GM20000 (cell line): ENCODE data around the gene EXOC4.

Experiments
- DNase-seq: peaks from one replicate; pipeline ENCODE4 v3.0.0; 2012; ENCODE audit warnings: low spot score
- TF ChIP-seq, protein P1 (sequence below): IDR thresholded peaks from 2 replicates; pipeline ENCODE4 v1.5.1; 2012; ENCODE audit warnings: mild to moderate bottlenecking, control low read depth; ENCODE audit errors: extremely low read depth, missing control alignments

The EXOC4 gene

DNA sequence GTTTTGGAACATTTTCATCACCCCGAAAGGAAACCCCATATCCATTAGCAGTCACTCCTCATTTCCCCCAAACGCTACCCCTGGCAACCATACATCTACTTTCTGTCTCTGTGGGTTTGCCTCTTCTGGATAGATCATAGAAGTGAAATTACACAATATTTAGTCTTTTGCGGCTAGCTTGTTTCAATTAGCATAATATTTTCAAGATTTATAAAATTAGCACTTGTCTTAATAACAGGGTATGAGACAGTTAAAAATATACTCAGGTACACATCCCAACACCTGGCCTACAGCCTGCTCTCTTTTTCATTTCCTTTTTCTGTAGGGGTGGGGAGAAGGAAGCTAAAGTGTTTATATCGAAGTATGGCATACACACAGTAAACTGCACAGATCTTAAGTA, 792.8 kb downstream of the EXOC4 start:
- TF ChIP-seq, protein P1, sequence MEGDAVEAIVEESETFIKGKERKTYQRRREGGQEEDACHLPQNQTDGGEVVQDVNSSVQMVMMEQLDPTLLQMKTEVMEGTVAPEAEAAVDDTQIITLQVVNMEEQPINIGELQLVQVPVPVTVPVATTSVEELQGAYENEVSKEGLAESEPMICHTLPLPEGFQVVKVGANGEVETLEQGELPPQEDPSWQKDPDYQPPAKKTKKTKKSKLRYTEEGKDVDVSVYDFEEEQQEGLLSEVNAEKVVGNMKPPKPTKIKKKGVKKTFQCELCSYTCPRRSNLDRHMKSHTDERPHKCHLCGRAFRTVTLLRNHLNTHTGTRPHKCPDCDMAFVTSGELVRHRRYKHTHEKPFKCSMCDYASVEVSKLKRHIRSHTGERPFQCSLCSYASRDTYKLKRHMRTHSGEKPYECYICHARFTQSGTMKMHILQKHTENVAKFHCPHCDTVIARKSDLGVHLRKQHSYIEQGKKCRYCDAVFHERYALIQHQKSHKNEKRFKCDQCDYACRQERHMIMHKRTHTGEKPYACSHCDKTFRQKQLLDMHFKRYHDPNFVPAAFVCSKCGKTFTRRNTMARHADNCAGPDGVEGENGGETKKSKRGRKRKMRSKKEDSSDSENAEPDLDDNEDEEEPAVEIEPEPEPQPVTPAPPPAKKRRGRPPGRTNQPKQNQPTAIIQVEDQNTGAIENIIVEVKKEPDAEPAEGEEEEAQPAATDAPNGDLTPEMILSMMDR, result no peak
- no peak for DNase-seq

DNA sequence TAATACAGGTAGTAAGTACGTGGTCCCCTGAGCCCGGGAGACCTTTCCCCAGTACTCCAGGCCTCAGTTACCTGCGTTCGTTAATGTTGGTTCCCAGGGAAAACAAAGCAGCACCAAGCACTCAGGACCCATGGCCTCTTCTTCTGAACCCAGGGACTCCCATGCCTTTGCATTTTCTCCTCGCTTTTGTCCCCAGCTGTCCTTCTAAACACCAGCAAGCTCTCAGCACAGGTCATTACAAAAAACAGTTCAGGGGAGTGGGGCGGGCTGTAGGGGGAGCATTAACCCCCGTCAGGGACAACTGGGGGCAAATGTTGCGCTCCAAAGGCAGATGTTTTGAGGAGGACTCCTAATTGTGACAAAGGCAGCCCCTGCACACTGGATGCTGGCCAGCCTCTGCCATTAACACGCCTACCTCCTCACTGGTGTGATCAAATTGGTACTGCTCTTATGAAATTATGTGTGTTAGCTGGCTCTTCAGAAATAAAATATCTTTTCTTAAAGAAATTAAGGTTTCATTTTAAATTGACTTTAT, 793.8 kb downstream of the EXOC4 start:
- DNase-seq, result no peak
- TF ChIP-seq, protein P1, result no peak

DNA sequence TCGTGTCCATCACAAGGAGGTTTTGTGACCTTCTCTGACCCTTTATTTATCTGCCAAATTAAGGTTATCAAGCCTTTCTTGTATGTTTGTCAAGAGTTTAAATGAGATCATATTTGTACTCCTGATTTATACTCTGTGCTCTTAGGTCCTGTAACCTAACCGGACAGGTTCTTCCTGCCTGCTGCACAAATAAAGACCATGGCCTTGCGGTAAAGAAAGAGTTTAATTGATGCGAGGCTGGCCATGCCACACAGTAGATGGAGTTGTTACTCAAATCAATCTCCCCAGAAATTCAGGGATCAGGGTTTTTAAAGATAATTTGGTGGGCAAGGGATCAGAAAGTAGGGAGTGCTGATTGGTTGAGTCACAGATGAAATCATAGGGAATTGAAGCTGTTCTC, 794.8 kb downstream of the EXOC4 start:
- TF ChIP-seq, protein P1, result no peak
- no peak for DNase-seq

DNA sequence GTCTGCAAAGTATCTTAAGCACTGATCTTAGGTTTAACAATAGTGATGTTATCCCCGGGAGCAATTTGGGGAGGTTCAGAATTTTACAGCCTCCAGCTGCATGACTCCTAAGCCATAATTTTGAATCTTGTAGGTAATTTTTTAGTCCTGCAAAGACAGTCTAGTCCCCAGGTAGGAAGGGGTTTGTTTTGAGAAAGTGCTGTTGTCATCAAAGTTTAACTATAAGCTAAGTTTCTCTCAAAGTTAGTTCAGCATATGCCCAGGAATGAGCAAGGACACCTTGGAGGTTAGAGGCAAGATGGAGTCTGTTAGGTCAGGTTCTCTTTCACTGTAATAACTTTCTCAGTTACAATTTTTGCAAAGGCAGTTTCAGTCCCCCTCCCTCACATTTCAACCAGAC, 795.3 kb downstream of the EXOC4 start:
- DNase-seq, result no peak
- TF ChIP-seq, protein P1, result no peak

DNA sequence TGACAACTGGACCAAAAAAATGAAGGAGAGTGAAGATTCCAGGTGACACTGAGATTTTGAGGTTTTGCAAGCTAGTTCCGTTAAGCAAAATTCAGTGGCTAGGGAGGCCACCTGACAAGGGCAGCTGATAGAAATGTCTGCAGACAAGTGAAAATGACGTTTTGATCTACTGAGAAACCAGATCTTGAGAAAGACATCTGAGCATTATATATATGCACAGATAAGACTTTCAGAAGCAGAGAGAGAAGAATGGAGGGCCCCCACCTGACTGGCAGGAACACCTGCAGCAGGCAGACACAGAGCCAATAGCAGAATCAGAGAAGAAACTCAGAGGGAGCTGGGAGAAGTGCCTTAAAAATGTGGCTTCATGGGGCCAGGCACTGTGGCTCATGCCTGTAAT, 798.1 kb downstream of the EXOC4 start:
- DNase-seq, result no peak
- TF ChIP-seq, protein P1, result no peak

DNA sequence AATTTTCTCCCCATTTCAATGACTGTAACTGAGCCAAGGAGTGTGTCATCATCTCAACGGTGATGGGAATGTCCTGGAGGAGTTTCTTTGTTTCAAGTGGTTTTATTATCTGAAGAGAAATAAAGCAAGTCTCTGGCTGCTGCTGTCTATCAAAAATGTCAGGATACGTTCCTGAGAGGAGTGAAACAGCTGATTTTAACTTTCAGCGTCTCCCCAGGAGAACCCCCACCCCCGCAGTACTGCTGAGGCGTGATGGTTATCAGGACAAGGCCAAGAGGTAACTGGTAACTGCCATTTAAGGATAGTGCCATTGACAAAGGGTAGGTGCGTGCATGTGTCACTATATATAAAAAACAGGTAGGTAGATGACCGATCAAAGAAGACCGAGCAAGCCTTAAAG, 803.9 kb downstream of the EXOC4 start:
- DNase-seq, result no peak
- TF ChIP-seq, protein P1, result no peak

DNA sequence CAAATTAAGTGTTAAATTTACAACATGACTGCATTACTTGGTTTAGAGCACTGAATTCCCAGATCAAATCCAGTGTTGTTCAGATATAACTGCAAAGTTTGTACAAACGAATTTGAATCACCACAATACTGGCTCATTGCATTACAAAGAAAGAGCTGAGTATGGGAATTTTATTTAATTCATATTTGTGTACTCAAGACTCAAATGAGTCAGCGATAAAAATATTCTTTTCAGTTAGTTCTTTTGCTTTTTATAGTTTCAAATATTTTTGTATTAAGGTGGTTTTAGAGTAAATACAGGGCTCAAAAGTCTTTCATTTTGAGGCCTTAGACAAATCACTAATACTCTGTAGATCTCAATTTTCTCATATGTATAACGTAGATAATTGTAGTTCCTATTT, 805.6 kb downstream of the EXOC4 start:
- no peak for DNase-seq
- TF ChIP-seq, protein P1, result no peak

DNA sequence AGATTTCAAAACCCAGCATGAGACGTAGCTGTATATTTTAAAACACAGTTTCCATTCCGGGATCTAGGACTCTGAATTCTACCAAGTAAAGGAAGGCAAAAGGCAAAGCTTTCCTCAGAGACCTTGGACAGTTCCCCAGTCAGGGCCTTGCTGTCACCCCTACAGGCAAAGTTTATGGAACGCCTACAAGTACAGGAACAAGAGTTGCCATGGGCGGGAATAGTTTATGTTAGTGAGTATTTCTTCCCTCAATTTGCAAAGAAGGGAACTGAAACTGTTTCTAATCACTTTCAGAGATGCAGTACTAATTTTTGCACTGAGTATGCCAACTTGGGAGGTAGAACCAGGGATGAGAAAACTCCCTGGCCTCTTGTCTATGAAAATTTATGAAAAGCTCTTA, 806.1 kb downstream of the EXOC4 start:
- TF ChIP-seq, protein P1, result no peak
- no peak for DNase-seq
